Epidermal melanocyte (primary cell): ENCODE results near the gene SERP2.

Source experiments
- DNase-seq: peaks from one replicate; pipeline ENCODE4 v3.0.0; 2011; ENCODE audit warnings: low spot score; ENCODE audit not compliant: insufficient read length

Gene SERP2

GRCh38 chr13:44386913-44387556 lies 13.4 kb downstream of the SERP2 start:
- DNase-seq = no peak

- no peak for DNase-seq
These were observed 14.9 kb downstream of the SERP2 start for GRCh38 chr13:44388427-44389059.

GRCh38 chr13:44389060-44389666 lies 15.5 kb downstream of the SERP2 start:
- no peak for DNase-seq

- no peak for DNase-seq
These were observed 16.3 kb downstream of the SERP2 start for GRCh38 chr13:44389876-44390275.

GRCh38 chr13:44393391-44393790 lies 19.8 kb downstream of the SERP2 start:
- no peak for DNase-seq

- DNase-seq = no peak
These were observed 21.0 kb downstream of the SERP2 start for GRCh38 chr13:44394658-44395057.

GRCh38 chr13:44395976-44396694 lies 22.5 kb downstream of the SERP2 start:
- DNase-seq = no peak

- DNase-seq = no peak
These were observed 23.3 kb downstream of the SERP2 start for GRCh38 chr13:44396701-44397580.

GRCh38 chr13:44397766-44398223 lies 24.2 kb downstream of the SERP2 start:
- DNase-seq = no peak

GRCh38 chr13:44398606-44399005 lies 25.0 kb downstream of the SERP2 start:
- DNase-seq = no peak

- no peak for DNase-seq
These were observed 25.4 kb downstream of the SERP2 start for GRCh38 chr13:44399074-44399473.

GRCh38 chr13:44400736-44401135 lies 27.1 kb downstream of the SERP2 start:
- no peak for DNase-seq

- no peak for DNase-seq
These were observed 28.0 kb downstream of the SERP2 start for GRCh38 chr13:44401577-44401976.

GRCh38 chr13:44402899-44403445 lies 29.3 kb downstream of the SERP2 start:
- DNase-seq = no peak

- DNase-seq = no peak
These were observed 29.9 kb downstream of the SERP2 start for GRCh38 chr13:44403461-44404056.

GRCh38 chr13:44404261-44405132 lies 30.9 kb downstream of the SERP2 start:
- DNase-seq = no peak

GRCh38 chr13:44406617-44407016 lies 33.0 kb downstream of the SERP2 start:
- DNase-seq = no peak

- no peak for DNase-seq
These were observed 33.8 kb downstream of the SERP2 start for GRCh38 chr13:44407379-44407778.

- DNase-seq = no peak
These were observed 34.3 kb downstream of the SERP2 start for GRCh38 chr13:44407891-44408290.
